ENCODE data around the gene METAP1D. TPM values are rescaled to one million over a fixed set of nuclear protein-coding genes. Genes with fewer than 3 reads are reported as not detected.

The METAP1D gene
- polyA plus RNA-seq, 1 experiment, result 8.3 TPM

DNA sequence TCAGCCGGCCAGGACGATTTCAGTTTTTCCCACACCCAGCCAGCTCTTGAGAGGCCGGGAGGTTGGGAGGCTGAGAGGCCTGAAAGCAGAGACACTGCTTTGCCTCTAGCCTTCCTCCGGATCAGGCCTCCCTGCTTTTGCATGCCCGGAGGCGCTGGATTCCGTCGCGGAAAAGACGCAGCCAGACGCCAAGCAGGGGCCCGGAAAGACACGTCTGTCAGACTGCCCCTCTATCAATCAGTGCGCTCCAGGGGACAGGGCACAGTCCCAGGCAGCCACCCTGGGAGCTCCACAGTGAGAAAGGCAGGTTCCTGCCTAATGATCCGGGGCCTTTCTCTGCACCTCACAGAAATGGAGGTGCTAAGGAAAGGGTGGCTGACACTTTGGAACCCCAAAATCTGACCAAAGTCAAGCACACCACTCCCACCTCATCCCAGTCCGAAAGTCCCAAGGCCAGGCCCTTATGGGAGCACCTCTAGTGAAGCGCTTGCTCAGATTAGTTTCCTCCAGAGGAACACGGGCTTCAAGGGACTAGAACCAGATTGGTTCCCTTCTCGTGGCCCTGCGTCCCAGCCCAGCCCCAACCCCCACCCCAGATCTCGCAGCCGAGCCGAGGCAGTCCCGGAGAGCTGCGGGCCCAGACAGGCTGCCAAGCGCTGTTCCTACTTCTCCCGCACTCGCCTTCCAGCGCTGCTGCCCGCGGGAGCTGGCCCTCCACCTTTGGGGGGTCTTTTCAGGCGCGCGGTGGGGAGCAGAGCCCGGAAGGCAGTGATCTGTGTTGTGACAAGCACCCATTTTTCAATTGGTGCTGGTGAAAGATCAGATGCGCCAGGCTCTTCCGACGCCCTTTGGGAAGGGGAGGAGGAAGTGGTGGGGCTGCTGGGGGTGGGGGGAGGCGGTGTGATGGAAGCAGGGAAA lies 90.5 kb downstream of the METAP1D start:
- Histone ChIP-seq H3K9me3 (ENCODE audit: control insufficient read depth, insufficient read depth, low read length) (peaks cover 15% of the 10 kb centered on the region), H3K27me3 (ENCODE audit: control insufficient read depth, insufficient read depth, low read length) (peaks cover 81% of the 10 kb centered on the region), H3K4me3 (ENCODE audit: low read depth, low read length) (no peak overlapping the region), H3K27ac (ENCODE audit: low read depth, low read length) (no peak overlapping the region)
- DNase-seq (ENCODE audit: low read depth, low spot score), result no peak
- TF ChIP-seq, protein P1, sequence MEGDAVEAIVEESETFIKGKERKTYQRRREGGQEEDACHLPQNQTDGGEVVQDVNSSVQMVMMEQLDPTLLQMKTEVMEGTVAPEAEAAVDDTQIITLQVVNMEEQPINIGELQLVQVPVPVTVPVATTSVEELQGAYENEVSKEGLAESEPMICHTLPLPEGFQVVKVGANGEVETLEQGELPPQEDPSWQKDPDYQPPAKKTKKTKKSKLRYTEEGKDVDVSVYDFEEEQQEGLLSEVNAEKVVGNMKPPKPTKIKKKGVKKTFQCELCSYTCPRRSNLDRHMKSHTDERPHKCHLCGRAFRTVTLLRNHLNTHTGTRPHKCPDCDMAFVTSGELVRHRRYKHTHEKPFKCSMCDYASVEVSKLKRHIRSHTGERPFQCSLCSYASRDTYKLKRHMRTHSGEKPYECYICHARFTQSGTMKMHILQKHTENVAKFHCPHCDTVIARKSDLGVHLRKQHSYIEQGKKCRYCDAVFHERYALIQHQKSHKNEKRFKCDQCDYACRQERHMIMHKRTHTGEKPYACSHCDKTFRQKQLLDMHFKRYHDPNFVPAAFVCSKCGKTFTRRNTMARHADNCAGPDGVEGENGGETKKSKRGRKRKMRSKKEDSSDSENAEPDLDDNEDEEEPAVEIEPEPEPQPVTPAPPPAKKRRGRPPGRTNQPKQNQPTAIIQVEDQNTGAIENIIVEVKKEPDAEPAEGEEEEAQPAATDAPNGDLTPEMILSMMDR (IDR thresholded peaks at IDR 0.05; ENCODE audit: low read depth, low read length), result no peak
- ChIA-PET POLR2A (no interaction called here), CTCF (interaction anchor here (0.6 kb wide), 1 partner anchor 142 kb away, joined by 3 read pairs; no protein-coding TSS in a partner anchor)

DNA sequence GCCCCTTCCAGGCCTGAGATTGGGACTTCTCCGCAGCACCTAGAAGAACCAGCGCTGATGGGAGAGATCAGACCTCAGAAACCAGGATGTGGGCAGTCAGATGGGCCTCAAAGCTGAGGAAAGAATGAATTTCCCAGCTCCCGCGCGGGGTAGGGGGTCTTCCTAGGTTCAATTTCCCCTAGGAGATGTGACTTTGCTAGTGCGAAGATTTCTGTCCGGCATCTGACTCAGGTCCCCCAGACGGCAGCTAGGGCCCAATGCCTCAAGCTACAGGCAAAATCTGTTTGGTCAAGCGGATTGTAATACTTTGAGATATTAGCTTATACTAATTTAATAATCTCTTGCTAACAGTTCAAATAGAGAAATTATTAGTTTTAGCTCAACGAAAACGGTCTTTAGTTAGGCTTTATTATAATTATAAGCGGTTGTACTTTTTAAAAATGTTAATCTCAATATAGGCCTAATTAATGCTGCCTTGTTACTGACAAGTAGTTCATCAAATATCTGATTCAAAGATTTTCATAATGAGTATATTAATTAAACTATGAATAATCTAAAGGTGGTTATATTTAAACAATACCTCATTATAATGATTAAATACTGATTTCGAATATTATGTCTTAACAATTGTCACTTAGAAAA lies 91.4 kb downstream of the METAP1D start:
- Histone ChIP-seq H3K4me3 (ENCODE audit: low read depth, low read length) (no peak overlapping the region), H3K27ac (ENCODE audit: low read depth, low read length) (no peak overlapping the region), H3K27me3 (ENCODE audit: control insufficient read depth, insufficient read depth, low read length) (peaks cover 76% of the 10 kb centered on the region), H3K9me3 (ENCODE audit: control insufficient read depth, insufficient read depth, low read length) (peaks cover 15% of the 10 kb centered on the region)
- ChIA-PET POLR2A (no interaction called here), CTCF (interaction anchor here (0.6 kb wide), 1 partner anchor 143 kb away, joined by 3 read pairs; no protein-coding TSS in a partner anchor)
- TF ChIP-seq, protein P1 (IDR thresholded peaks at IDR 0.05; ENCODE audit: low read depth, low read length), result no peak
- DNase-seq (ENCODE audit: low read depth, low spot score), result no peak

DNA sequence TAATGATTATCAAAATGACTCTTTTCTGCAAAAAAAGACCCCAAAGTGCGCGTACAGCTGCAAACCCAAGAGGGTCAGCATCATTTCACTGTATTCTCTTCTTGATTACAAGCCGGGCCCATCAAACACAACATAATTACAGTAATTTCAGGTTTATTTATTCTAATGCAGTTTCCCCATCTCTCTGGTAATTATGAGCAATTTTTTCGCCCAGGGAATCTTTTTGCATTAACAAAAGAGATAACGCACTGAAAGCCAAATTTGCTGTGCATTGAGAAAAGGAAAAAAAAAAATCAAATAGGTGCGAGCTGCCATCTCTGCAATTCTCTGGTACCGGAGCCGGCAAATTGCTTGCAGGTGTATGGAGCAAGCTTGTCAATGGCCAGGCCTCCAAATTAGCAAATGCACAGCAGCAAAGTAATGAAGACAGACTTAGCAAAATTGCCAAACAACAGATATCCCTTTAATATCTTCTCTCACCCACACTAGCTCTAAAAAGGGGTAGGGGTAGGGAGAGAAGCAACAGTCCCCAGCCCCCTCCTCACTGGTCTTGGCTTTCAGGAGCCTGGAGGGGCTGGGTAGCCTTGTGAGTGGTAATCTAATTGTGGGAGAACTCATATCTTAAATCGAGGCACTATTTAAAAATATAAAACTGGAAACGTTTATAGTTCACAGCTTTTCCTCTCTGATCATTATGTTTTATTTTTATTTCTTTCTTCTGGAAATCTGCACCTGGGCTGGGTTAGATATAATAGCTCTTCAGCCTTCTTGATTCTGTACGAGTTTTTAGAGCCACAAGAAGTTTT lies 92.2 kb downstream of the METAP1D start:
- no peak for DNase-seq (ENCODE audit: low read depth, low spot score)
- CTCF ChIA-PET, result no interaction called here
- H3K27me3 ChIP-seq (ENCODE audit: control insufficient read depth, insufficient read depth, low read length), result peaks cover 68% of the 10 kb centered on the region
- TF ChIP-seq, protein P1 (IDR thresholded peaks at IDR 0.05; ENCODE audit: low read depth, low read length), result no peak
- H3K9me3 ChIP-seq (ENCODE audit: control insufficient read depth, insufficient read depth, low read length), result peaks cover 15% of the 10 kb centered on the region
- POLR2A ChIA-PET, result no interaction called here
- H3K27ac ChIP-seq (ENCODE audit: low read depth, low read length), result no peak overlapping the region
- H3K4me3 ChIP-seq (ENCODE audit: low read depth, low read length), result no peak overlapping the region

DNA sequence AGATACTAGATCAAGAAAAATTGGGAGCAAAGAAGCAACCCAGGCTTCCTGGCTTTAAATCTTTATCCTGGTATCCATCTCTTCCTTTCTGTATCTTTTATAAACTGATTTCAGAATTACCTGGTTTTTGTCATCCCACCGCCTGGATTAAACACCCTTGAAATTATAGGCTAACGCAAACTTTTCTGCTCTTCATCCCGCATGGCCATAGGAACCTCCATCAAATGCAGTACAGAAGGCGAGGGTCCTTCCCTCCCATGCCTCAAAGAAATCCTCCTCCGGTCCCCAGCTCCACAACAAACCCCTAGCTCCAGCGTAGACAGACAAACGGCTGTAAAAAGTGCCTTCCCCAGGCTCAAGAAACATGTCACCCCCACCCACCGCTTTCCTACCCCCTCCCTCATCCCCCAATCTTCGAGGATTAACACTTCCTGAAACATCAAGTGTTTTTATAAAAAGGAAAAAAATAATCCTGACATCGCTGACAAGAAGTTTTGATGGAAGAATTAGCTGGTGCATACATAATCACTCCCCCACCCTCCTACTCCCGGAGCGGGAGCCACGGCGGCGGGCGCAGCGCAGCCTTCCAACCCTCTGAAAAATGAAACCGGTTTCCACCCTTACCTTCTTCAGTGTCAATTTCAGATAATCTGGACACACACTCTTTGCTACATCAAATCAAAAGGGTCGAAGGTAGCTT lies 93.1 kb downstream of the METAP1D start:
- Histone ChIP-seq H3K9me3 (ENCODE audit: control insufficient read depth, insufficient read depth, low read length) (peaks cover 8% of the 10 kb centered on the region), H3K4me3 (ENCODE audit: low read depth, low read length) (no peak overlapping the region), H3K27ac (ENCODE audit: low read depth, low read length) (peak overlapping the region; percentile 12), H3K27me3 (ENCODE audit: control insufficient read depth, insufficient read depth, low read length) (peaks cover 59% of the 10 kb centered on the region)
- no peak for DNase-seq (ENCODE audit: low read depth, low spot score)
- ChIA-PET CTCF (no interaction called here), POLR2A (interaction anchor here (0.8 kb wide), 1 partner anchor 9 kb away, joined by 6 read pairs; no protein-coding TSS in a partner anchor)
- TF ChIP-seq, protein P1 (IDR thresholded peaks at IDR 0.05; ENCODE audit: low read depth, low read length), result no peak
